ENCODE results near the gene EIF5A2. TPM values are rescaled to one million over a fixed set of nuclear protein-coding genes. Genes with fewer than 3 reads are reported as not detected.

EIF5A2 gene
- polyA plus RNA-seq, 1 donor from 2014 or later: 0.94 TPM

DNA sequence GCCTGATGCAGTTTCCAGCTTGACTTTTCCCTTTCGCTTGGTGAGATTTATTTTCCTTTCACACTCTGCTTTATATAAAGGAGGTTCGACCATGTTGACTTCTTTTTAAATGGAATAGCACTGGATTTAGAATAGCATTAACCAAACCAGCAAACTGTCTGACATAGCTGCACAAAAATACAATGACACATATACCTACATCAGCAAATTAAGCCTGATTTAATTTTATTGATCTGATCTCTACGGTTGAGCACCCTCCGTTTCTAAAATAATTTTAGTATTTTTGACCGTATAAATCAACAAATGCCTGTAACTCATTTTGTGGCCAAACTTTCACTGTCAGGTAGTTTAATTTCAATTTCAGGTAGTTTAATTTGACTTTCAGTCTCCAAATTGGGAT lies 5.8 kb upstream of the EIF5A2 start:
- H3K4me2 ChIP-seq (ENCODE audit: low read length): no peak overlapping the region
- H3K4me3 ChIP-seq (ENCODE audit: low read length): no peak overlapping the region
- H3K9me2 ChIP-seq (ENCODE audit: insufficient read depth, low read length): no peaks in the 10 kb centered on the region
- H3K9ac ChIP-seq (ENCODE audit: low read length): no peak overlapping the region
- no peaks in the 10 kb centered on the region for H3K79me2 ChIP-seq (replicated peaks; ENCODE audit: insufficient read depth, low read length)
- H3K36me3 ChIP-seq (ENCODE audit: insufficient read depth, low read length): no peaks in the 10 kb centered on the region
- H4K20me1 ChIP-seq (ENCODE audit: insufficient read depth): no peaks in the 10 kb centered on the region
- H3K27ac ChIP-seq (ENCODE audit: low read length): no peak overlapping the region
- peaks cover 4% of the 10 kb centered on the region for H3K9me3 ChIP-seq (ENCODE audit: low read length)
- TF ChIP-seq TAF1 (IDR thresholded peaks at IDR 0.05; ENCODE audit: low read depth): no peak
- TF ChIP-seq EP300 (conservative IDR thresholded peaks at IDR 0.05; ENCODE audit: poor library complexity, severe bottlenecking): no peak
- TF ChIP-seq, protein P1, sequence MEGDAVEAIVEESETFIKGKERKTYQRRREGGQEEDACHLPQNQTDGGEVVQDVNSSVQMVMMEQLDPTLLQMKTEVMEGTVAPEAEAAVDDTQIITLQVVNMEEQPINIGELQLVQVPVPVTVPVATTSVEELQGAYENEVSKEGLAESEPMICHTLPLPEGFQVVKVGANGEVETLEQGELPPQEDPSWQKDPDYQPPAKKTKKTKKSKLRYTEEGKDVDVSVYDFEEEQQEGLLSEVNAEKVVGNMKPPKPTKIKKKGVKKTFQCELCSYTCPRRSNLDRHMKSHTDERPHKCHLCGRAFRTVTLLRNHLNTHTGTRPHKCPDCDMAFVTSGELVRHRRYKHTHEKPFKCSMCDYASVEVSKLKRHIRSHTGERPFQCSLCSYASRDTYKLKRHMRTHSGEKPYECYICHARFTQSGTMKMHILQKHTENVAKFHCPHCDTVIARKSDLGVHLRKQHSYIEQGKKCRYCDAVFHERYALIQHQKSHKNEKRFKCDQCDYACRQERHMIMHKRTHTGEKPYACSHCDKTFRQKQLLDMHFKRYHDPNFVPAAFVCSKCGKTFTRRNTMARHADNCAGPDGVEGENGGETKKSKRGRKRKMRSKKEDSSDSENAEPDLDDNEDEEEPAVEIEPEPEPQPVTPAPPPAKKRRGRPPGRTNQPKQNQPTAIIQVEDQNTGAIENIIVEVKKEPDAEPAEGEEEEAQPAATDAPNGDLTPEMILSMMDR (IDR thresholded peaks at IDR 0.05; ENCODE audit: poor library complexity, severe bottlenecking): no peak
- no peak for TF ChIP-seq EZH2 (IDR thresholded peaks at IDR 0.05; ENCODE audit: borderline replicate concordance, insufficient read depth, low read length, poor library complexity, severe bottlenecking)
- TF ChIP-seq, protein P2, sequence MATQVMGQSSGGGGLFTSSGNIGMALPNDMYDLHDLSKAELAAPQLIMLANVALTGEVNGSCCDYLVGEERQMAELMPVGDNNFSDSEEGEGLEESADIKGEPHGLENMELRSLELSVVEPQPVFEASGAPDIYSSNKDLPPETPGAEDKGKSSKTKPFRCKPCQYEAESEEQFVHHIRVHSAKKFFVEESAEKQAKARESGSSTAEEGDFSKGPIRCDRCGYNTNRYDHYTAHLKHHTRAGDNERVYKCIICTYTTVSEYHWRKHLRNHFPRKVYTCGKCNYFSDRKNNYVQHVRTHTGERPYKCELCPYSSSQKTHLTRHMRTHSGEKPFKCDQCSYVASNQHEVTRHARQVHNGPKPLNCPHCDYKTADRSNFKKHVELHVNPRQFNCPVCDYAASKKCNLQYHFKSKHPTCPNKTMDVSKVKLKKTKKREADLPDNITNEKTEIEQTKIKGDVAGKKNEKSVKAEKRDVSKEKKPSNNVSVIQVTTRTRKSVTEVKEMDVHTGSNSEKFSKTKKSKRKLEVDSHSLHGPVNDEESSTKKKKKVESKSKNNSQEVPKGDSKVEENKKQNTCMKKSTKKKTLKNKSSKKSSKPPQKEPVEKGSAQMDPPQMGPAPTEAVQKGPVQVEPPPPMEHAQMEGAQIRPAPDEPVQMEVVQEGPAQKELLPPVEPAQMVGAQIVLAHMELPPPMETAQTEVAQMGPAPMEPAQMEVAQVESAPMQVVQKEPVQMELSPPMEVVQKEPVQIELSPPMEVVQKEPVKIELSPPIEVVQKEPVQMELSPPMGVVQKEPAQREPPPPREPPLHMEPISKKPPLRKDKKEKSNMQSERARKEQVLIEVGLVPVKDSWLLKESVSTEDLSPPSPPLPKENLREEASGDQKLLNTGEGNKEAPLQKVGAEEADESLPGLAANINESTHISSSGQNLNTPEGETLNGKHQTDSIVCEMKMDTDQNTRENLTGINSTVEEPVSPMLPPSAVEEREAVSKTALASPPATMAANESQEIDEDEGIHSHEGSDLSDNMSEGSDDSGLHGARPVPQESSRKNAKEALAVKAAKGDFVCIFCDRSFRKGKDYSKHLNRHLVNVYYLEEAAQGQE (IDR thresholded peaks at IDR 0.05; ENCODE audit: borderline replicate concordance): no peak
- TF ChIP-seq RAD21 (conservative IDR thresholded peaks at IDR 0.05): no peak
- no peak for TF ChIP-seq POLR2AphosphoS5 (IDR thresholded peaks at IDR 0.05)
- no peak for TF ChIP-seq MXI1 (conservative IDR thresholded peaks at IDR 0.05; ENCODE audit: poor library complexity, severe bottlenecking)
- no peak for TF ChIP-seq SMC3 (conservative IDR thresholded peaks at IDR 0.05; ENCODE audit: poor library complexity)
- H2AFZ ChIP-seq (ENCODE audit: low read depth, low read length): no peak overlapping the region
- no peaks in the 10 kb centered on the region for H3K27me3 ChIP-seq (ENCODE audit: insufficient read depth, low read depth, low read length)
- no peaks in the 10 kb centered on the region for H3F3A ChIP-seq (ENCODE audit: insufficient read depth, low read length, poor library complexity, severe bottlenecking)

DNA sequence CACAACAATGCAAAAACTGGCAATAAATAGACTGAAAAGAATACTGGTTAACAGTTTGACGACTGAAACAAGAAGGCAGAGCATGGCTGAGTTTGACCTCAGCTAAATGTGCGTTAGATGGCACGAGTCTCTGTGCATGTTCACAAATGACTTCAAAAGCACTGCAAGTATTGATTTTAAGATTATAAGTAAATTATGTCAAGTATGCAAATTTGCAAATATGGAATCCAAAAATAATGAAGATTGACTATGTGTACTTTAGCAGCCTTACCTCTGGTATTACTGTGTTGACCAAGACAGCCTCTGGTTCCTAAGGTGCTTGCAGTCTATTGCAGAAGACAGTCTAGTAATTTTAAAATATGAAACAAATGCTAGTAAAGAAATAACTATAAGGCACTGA lies 2.6 kb upstream of the EIF5A2 start:
- Histone ChIP-seq H3K4me2 (ENCODE audit: low read length) (no peak overlapping the region), H3K79me2 (replicated peaks; ENCODE audit: insufficient read depth, low read length) (no peaks in the 10 kb centered on the region), H3K27ac (ENCODE audit: low read length) (no peak overlapping the region), H3K9me2 (ENCODE audit: insufficient read depth, low read length) (no peaks in the 10 kb centered on the region), H3K9ac (ENCODE audit: low read length) (no peak overlapping the region), H4K20me1 (ENCODE audit: insufficient read depth) (no peaks in the 10 kb centered on the region), H3F3A (ENCODE audit: insufficient read depth, low read length, poor library complexity, severe bottlenecking) (no peaks in the 10 kb centered on the region), H3K36me3 (ENCODE audit: insufficient read depth, low read length) (no peaks in the 10 kb centered on the region), H3K4me3 (ENCODE audit: low read length) (no peak overlapping the region), H3K27me3 (ENCODE audit: insufficient read depth, low read depth, low read length) (peaks cover 11% of the 10 kb centered on the region), H2AFZ (ENCODE audit: low read depth, low read length) (no peak overlapping the region), H3K9me3 (ENCODE audit: low read length) (peaks cover 4% of the 10 kb centered on the region)
- no peak for TF ChIP-seq EZH2 (IDR thresholded peaks at IDR 0.05; ENCODE audit: borderline replicate concordance, insufficient read depth, low read length, poor library complexity, severe bottlenecking)
- no peak for TF ChIP-seq RAD21 (conservative IDR thresholded peaks at IDR 0.05)
- no peak for TF ChIP-seq SMC3 (conservative IDR thresholded peaks at IDR 0.05; ENCODE audit: poor library complexity)
- TF ChIP-seq, protein P2 (IDR thresholded peaks at IDR 0.05; ENCODE audit: borderline replicate concordance): no peak
- TF ChIP-seq, protein P1 (IDR thresholded peaks at IDR 0.05; ENCODE audit: poor library complexity, severe bottlenecking): no peak
- TF ChIP-seq POLR2AphosphoS5 (IDR thresholded peaks at IDR 0.05): no peak
- no peak for TF ChIP-seq EP300 (conservative IDR thresholded peaks at IDR 0.05; ENCODE audit: poor library complexity, severe bottlenecking)
- TF ChIP-seq MXI1 (conservative IDR thresholded peaks at IDR 0.05; ENCODE audit: poor library complexity, severe bottlenecking): no peak
- no peak for TF ChIP-seq TAF1 (IDR thresholded peaks at IDR 0.05; ENCODE audit: low read depth)
